ENCODE results near the gene JPH3. TPM values are rescaled to one million over a fixed set of nuclear protein-coding genes. Genes with fewer than 3 reads are reported as not detected.

The JPH3 gene
- total and polyA plus RNA-seq, 10 donors, result 0.03 TPM; not detected in 9

GRCh38 chr16:87647431-87648185 lies 45.3 kb downstream of the JPH3 start:
- Histone ChIP-seq H3K4me3 (no peak overlapping the region), H3K27me3 (replicated peaks in 1 of 7) (peaks cover 0 to 38% (median 20%) of the 10 kb centered on the region in 7 donors), H3K27ac (no peak overlapping the region), H3K4me1 (no peaks in the 10 kb centered on the region), H3K36me3 (no peaks in the 10 kb centered on the region), H3K9me3 (peaks cover 0 to 6% (median 0%) of the 10 kb centered on the region in 8 donors)
- no peak for TF ChIP-seq POLR2AphosphoS5 (IDR thresholded peaks at IDR 0.05)
- intact Hi-C loops (cut with DNase I; ENCODE audit: low total_unique reads), result no loop called here
- DNase-seq, result no peak
- WGBS, 5 donors, result 82 to 93% (median 86%) methylated on average over 21 to 33 of the region's 33 CpGs

DNA sequence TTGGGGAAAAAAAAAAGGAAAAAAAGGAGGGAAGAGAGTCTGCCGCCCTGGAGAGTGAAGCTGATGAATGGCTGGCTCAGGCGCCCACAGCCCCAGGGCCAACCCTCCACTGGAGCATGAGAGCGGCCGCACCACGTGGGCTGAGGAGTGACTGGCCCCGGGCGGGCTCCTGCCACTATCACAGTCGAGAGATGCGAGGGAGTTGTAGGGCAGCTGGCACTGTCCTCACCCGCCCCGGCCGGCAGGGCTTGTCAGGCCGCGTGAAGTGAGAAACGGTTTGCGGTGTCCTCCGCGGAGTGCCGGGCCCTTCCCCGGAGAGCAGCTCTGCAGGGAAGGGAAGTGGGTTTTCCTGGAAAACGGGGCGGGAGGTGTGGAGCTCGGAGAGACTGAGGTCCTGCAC lies 45.9 kb downstream of the JPH3 start:
- no peak for DNase-seq

GRCh38 chr16:87648698-87649487 lies 46.6 kb downstream of the JPH3 start:
- intact Hi-C loops (cut with DNase I; ENCODE audit: low total_unique reads), result no loop called here
- 63 to 82% (median 76%) methylated on average over 9 to 29 of the region's 29 CpGs for WGBS, 5 donors
- TF ChIP-seq CTCF (IDR thresholded peaks at IDR 0.05 in 8 of 11, conservative IDR thresholded peaks at IDR 0.05 in 3 of 11) (no peak), POLR2AphosphoS5 (IDR thresholded peaks at IDR 0.05) (no peak)
- H3K4me1 ChIP-seq, result no peaks in the 10 kb centered on the region
- H3K36me3 ChIP-seq, result no peaks in the 10 kb centered on the region
- peaks cover 0 to 38% (median 20%) of the 10 kb centered on the region in 7 donors for H3K27me3 ChIP-seq (replicated peaks in 1 of 7)
- H3K9me3 ChIP-seq, result peaks cover 0 to 6% (median 0%) of the 10 kb centered on the region in 8 donors
- DNase-seq, result no peak
- no peak overlapping the region for H3K27ac ChIP-seq
- H3K4me3 ChIP-seq, result no peak overlapping the region

More for the DNA sequence above, 45.9 kb downstream of the JPH3 start:
- intact Hi-C loops (cut with DNase I; ENCODE audit: low total_unique reads), result no loop called here
- 35 to 67% (median 55%) methylated on average over 23 of the region's 23 CpGs for WGBS, 5 donors
- no peaks in the 10 kb centered on the region for H3K4me1 ChIP-seq
- no peaks in the 10 kb centered on the region for H3K36me3 ChIP-seq
- H3K9me3 ChIP-seq, result peaks cover 0 to 6% (median 0%) of the 10 kb centered on the region in 8 donors
- TF ChIP-seq POLR2A (IDR thresholded peaks at IDR 0.05) (no peak), POLR2AphosphoS5 (IDR thresholded peaks at IDR 0.05) (no peak), CTCF (IDR thresholded peaks at IDR 0.05 in 8 of 11, conservative IDR thresholded peaks at IDR 0.05 in 3 of 11) (no peak)
- H3K4me3 ChIP-seq, result no peak overlapping the region
- H3K27ac ChIP-seq, result no peak overlapping the region
- H3K27me3 ChIP-seq (replicated peaks in 1 of 7), result peaks cover 0 to 38% (median 20%) of the 10 kb centered on the region in 7 donors

- Histone ChIP-seq H3K9me3 (peaks cover 0 to 8% (median 0%) of the 10 kb centered on the region in 8 donors), H3K4me1 (no peaks in the 10 kb centered on the region), H3K27ac (no peak overlapping the region), H3K36me3 (no peaks in the 10 kb centered on the region), H3K27me3 (replicated peaks in 1 of 7) (peaks cover 0 to 46% (median 15%) of the 10 kb centered on the region in 7 donors), H3K4me3 (no peak overlapping the region)
- DNase-seq, result no peak
- 89 to 94% (median 93%) methylated on average over 15 to 17 of the region's 17 CpGs for WGBS, 5 donors
- TF ChIP-seq POLR2A (IDR thresholded peaks at IDR 0.05), result no peak
- TF ChIP-seq POLR2AphosphoS5 (IDR thresholded peaks at IDR 0.05), result no peak
- TF ChIP-seq CTCF (IDR thresholded peaks at IDR 0.05 in 8 of 11, conservative IDR thresholded peaks at IDR 0.05 in 3 of 11), result no peak
- intact Hi-C loops (cut with DNase I; ENCODE audit: low total_unique reads), result no loop called here
Observed at GRCh38 chr16:87652386-87652785, 50.1 kb downstream of the JPH3 start.
